Activated T-cell treated with anti-CD3 and anti-CD28 coated beads, Interleukin-2, amount 50 U/mL, for 48 hours (primary cell): ENCODE measurements around the gene LSP1.

ENCODE experiments used
- DNase-seq, 2 experiments: peaks; one replicate each; pipeline ENCODE4 v3.0.0-alpha.2; 2020

LSP1 gene

DNA sequence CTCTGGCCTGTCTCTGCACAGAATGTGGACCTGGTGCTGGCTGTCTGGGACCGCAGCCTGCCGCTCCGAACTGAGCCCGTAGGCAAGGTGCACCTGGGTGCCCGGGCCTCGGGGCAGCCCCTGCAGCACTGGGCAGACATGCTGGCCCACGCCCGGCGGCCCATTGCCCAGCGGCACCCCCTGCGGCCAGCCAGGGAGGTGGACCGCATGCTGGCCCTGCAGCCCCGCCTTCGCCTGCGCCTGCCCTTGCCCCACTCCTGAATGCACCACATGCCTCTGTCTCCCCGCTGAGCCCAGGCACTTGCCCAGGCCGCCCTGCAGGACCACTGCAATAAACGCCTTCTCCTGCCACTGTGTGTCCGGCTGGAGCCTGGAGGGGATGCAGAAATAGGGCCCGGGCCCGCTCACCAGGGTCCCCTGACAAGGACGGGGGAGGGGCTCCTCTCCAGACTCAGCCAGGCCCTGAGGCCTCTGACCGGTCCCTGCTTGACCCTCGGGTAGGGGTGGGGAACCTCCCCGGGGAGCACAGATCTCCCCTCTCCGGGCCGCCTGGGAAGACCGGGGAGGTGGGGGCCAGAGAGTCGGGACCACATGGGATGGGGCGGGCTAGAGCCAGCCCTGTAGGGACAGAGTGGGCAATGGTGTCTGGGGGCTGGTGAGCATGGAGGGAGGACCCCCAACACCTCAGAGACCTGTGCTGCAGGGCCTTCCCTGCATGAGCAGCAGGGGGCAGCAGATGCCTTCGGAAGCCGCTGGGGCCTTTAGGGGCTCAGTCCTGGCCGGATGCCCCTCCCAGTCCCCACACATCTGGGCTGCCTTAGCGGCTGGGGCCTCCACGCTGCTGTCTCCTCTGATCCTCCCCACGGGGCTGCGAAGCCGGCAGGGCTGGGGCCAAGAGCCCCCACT, 15.5 kb upstream of the LSP1 start:
- DNase-seq, result peak; percentile 88 to 90

DNA sequence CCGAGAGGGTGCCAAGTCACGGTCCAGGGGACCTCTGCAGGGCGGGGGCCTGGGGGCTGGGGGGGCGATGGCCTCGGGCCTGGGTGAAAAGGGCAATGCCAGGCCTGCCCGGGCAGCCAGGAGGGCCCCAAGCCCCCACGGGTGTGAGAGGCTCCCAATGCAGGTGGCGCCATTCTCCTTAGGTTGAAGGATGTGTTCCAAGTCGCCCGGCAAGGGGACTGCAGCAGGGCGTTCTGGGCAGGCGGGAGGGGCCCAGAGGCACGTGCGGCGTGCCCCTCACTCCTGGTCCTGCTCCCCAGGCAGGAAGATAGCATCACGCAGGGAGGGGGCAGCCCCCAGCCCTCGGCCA, 14.8 kb upstream of the LSP1 start:
- no peak for DNase-seq

DNA sequence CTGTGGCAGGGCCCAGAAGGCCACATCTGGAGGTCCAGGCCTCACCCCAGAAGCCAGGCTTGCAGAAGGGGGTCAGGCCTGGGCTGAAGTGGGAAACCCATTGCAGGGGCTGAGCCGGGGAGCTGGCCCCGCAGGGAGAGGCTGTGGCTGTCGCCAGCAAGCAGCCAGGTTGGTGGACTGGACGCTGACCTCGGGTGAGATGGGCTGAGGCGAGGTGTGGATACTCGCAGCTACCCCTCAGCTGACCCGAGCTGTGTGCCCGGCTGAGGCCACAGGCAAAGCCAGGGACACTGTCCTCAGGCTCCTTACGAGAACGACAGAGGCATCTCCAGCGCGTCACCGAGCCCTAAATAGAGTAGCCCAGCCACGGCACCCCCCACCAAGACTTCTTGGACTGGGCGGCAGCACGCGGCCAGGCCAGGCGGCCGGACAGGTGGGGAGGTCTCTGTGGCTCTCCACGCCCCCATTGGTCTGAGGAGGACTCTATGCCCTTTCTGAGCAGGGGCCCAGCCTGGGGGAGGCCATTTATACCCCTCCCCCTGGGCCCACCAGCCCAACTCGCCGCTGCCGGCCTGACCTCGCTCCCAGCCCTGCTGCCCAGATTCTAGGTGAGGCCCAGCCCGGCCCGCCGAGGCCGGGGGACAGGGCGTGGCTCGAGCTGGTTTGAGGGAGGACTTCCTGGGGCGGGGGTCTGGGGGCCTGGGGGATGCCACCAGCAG, 14.3 kb upstream of the LSP1 start, which contains the start of gene TNNI2:
Gene TNNI2 (plus strand): TSS at position 556 of the 719 bp plus-strand sequence. CDS start 716 bp downstream, outside the sequence.
- DNase-seq, result no peak

DNA sequence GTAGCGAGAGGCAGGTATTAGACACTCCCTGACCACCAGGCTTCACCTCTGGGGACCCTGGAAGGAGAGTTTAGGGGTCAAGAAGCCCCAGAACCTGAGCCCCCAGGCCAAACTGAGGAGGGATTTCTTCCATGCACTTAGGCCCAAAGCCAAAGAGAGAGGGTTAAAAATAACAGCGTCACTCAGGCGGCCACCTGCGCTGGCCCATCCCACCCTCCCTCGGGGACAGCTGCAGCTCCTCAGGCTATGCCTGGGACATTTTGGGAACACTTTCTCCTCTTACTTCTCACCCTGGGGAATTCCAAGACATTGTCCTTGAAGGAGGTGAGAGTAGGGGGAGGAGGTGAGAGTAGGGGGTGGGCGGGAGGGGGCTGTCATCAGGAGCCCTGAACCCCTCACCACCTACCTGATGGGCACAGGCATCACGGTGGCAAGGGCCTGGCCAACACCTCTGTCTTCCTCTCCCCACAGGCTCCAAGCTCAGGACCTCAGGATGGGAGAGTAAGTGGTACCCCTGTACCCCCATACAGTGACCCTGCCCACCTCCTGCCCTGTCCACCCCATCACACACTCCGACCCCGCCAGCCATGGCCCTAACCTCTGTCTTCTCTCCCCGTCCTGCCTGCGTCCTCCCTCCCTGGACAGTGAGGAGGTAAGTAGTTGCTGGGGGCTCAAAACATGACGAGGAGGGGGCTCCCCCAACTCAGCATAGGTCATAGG, 13.5 kb upstream of the LSP1 start:
- no peak for DNase-seq

DNA sequence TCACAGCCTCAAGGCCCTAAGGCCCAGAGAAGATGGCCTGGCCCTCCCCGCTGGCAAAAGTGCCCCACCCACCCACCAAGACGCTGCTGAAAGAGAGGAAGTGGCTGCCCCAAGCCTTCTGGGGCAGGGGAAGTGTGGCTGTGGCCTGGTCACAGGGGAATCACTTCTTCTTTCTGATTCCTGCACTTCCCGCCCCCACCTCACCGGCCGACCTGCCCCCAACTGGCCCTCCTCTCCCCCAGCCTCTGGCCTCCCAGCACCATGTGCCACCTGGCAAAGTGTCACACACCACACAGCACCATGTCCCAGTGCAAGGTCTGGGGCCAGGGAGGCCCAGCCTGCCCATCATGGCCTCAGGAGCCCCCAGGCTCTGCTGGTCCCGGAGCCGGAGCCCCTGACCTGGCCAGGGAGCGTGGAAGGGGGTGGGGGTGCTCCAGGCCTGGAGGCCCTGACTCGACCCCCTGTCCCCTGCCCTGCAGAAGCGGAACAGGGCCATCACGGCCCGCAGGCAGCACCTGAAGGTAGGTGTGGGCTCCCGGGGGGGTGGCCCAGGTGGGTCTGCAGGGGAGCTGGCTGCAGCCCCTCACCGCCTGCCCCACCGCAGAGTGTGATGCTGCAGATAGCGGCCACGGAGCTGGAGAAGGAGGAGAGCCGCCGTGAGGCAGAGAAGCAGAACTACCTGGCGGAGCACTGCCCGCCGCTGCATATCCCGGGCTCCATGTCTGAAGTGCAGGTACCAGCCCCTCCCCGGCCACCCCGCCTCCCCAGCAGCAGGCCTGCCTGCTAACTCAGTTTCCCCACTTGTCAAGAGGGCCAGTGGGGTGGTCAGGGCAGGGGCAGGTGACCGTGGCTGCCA, 12.7 kb upstream of the LSP1 start:
- no peak for DNase-seq

DNA sequence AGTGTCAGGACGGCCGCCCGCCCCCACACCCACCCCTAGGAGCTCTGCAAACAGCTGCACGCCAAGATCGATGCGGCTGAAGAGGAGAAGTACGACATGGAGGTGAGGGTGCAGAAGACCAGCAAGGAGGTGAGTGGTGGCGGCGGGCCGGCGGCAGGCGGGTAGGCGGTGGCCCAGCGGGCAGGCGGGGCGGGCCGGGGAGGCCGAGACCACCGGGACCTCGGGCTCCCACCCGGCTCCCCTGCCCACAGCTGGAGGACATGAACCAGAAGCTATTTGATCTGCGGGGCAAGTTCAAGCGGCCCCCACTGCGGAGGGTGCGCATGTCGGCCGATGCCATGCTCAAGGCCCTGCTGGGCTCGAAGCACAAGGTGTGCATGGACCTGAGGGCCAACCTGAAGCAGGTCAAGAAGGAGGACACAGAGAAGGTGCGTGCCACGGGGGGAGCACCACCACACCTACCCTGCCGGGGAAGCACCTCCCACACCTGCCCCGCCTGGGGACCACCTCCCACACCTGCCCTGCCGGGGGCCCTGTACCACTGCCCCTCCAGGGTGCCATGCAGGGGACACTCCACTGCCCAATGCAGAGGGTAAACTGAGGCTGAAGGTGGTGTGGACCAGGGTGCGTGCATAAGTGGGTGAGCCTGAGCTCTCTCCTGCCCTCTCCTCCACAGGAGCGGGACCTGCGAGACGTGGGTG, 12.0 kb upstream of the LSP1 start:
- no peak for DNase-seq

DNA sequence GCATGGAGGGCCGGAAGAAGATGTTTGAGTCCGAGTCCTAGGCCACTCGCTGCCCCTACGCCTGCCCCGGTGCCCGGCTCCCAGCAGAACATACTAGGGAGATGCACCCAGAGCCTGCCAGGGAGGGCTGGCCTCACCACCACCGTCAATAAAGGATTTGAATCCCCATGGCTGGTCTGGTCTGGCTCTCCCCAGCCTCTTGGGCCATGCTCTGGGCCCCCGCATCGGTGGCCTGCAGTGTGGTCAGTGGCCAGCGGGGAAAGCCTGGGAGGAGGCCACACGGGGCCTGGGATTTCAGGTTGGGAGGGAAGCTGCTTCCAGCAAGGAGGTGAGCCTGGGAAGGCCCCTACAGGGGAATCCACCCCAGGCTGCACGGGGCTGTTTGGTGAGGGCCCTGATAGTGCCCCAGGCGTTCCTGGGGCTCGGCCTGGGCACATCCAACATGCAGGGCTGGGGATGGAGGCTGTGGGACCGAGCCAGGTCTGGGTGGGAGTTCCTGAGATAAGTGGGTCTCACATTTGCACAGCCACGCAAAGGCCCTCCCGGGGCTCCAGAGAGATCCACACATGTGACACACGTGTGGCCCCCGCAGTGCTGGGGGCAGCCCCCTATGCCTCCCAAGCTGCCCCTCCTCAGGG, 11.3 kb upstream of the LSP1 start:
- no peak for DNase-seq

DNA sequence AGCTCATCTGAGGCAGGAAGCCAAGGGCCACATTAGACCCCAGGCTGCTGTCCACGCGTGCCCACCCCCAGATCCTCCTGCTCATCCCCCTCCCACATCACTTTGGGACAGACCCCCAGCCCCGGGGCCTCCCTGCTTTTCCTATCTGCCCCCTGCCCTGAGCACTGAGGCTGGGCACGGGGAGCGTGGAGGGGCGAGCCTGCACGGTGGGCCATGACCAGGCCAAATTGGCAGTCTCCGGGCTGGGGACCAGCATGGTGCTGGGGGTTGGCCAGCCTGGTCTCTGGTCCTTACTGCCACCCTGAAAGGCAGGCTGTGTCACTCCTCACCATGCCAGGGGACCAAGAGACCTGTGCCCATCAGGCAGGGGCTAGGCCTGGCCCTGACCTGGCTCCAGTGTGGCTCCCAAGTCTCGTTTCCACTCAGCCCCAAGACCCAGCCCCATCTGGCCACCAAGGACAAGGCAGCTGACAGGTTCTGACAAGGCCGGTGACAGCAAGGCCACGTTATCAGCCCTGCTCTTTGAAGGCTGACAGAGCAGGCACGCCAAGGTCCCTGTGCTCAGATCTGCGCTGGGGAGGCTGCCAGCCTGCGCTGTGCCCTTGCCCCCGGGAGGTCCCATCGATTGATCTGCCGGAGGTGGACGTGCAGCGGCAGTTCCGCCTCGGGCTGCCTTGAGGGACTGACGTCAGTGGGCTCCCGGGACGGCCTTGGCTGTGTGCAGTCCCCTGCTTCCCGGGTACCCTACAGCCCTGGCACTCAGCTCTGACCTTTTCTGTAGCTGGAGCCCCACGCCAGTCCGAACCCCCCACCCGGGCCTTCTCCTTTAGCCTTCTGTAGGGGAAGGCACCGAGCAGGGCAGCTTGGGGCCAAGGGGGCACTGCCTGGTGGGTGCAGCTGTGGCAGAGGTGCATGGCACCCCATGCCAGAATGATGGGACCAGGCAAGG, 10.5 kb upstream of the LSP1 start:
- no peak for DNase-seq

DNA sequence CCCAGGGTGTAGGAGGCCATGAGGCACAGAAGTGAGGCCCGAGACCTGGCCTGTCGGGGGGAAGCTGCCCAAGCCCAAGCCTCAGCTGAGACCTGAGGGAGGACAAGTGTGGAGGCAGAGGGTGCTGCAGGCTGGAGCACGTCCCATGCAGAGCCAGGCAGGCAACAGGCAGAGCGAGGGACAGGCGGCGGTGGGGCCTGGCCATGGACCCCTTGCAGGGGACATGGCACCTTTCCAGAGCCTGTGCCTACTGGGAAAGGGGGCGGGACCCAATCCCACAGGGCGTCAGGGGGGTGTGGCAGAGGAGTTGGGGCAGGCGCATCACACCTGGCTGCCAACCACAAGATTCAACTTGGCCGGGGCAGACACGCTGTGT, 9.8 kb upstream of the LSP1 start:
- no peak for DNase-seq

DNA sequence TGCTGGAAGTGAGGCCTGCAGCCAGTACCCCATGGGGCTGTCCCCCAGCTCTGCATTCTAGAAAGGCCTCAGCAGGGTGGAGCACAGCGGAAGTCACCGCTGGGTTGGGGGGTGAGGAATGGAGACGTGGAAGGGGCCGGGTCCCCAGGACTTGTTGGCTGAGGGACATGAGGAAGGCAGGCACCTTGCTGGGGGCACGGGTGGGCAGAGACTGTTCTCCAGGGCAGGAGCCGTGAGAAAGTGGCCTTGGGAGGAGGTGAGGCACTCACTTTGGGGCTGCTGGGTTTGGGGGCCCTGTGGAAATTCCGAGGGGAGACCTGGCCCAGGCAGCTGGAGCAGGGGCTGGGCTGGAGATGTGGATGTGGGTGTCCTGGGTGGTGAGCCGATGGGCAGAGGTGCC, 9.1 kb upstream of the LSP1 start:
- no peak for DNase-seq

DNA sequence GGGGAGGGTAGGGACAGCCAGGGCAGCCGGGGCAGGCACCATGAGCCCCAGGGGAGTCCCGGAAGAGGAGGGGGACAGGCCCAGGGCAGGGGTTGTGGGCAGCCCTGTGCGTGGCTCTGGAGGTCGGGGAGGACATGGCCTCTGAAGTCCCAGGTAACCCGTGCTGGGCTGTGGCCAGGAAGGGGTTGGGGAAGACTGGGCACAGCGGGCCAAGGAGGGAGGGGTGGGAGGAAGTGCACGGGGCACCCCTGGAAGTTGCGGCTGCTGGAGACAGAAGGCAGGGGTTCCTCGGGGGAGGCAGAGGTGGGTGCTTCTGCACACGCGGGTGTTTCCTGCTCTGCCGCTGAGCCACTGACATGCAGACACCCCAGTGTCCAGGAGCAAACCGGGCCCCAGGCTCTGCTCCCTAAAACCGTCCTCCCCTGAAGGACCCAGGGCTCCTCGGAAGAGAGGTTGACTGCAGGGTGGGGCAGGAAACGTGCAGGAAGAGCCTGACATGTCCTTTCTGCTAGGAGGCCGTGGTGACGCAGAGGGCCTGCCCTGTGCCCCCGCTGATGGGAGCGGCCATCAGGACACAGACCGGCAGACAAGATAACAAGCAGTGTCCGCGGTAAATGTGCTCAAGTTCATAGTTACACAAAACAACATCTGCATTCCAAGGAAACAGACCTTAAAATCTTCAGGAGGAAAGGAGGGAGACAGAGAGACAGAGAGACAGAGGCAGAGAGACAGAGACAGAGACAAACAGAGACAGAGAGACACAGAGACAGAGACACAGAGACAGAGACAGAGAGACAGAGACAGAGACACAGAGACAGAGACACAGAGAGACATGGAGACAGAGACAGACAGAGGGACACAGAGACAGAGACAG, 8.4 kb upstream of the LSP1 start:
- peak; percentile 60 to 64 for DNase-seq

DNA sequence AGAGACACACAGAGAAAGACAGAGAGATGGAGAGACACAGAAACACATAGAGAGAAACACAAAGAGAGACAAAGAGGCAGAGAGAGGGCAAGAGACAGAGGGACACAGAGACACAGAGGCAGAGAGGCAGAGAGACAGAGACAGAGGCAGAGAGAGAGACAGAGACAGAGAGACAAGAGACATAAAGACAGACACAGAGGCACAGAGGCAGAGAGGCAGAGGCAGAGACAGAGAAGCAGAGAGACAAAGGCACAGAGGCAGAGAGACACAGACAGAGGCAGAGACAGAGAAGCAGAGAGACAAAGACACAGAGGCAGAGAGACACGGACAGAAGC, 7.8 kb upstream of the LSP1 start:
- no peak for DNase-seq

DNA sequence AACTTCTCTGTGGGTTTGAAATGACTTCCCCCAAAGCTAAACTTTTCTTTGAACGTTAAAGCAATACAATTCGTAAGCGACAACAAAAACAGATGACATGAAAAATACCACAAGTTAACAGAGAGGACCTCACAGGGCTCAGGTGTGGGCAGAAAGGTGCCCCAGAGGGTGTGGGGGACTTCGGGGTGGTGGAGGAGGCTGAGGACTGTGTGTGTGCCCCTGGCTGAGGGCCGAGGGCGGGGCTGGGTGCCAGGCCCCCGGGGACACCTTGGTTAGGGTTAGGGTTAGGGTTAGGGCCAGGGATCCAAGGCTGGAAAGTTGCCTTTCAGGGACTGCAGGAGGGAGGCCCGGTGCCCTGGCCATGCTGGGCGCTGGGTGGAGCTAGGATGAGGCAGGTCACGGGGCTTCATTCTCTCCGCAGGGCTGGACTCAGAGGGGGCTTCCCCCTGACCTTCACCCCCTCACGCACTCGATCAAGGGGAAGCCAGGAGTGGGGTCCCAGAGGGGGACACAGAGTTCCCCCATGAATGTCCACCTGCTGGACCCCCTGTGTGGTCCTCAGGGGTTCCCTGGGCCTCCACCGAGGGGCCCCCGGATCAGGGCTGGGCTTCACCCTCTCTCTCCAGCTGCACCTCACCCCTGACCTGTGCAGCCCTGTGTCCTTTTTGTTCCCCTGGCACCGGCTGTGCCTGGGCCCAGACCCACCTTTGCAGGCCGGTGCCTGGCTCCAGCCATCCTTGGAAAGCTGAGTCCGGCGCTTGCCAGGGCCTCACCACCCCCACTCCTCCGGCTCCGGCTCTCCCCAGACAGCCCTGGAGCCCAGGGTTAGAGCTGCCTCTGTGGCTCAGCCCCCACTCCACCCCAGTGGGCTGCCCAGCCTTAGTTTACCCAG, 7.1 kb upstream of the LSP1 start:
- no peak for DNase-seq

DNA sequence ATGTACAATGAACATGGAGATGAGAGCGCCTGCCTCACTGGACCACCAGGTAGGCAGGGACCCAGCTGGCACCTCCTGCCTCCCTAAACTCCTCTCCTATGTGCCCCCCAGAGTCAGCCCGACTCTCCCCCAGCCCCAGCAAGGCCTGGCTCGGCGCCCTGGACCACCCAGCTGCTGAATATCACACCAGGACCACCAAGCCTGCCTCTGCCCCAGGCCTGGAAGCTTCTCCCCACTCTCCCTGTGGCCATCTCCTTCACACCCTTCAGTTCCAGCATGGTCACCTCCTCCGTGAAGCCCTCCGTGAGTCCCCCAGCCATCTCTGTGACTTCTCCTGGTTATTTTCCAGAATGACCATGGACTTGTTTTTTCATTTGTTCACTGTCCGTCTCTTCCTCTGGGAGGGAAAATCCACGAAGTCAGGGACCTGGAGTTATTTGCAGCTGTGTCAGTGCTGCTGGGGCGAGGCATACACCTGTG, 6.4 kb upstream of the LSP1 start:
- no peak for DNase-seq

DNA sequence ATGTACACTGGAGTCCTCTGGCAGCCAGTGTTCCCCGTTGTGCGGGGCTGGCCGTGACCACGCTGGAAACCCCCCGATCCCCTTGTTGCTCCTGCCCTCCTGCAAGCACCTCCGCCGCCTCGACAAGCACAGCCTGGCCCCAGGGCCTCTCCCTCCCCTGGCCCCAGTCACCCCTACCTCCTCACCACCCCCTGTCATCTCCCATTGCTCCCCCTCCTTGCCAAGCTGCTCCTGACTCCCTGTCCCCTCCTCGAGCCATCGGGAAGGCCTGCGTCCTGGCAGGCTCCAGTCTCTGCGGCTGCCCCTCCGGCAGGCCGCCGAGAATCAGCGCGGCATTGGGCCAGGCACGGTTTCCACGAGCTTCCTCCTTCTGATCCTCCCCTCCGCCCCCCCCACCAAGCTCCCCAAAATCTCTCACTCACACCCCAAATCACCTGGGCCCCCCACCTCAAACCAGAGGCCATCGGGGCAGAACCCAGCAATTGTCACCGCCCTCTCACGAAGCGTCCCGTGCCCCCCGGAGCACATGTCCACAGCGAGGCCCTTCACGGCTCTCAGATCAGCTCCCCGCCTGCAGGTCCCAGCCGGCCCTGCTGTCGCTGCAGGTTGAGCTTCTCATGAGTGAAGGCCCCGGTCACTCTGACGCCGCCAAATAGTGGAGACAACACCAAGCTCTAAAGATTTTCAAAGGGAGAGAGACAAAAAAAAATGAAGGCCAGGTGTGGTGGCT, 5.7 kb upstream of the LSP1 start:
- DNase-seq, result no peak

DNA sequence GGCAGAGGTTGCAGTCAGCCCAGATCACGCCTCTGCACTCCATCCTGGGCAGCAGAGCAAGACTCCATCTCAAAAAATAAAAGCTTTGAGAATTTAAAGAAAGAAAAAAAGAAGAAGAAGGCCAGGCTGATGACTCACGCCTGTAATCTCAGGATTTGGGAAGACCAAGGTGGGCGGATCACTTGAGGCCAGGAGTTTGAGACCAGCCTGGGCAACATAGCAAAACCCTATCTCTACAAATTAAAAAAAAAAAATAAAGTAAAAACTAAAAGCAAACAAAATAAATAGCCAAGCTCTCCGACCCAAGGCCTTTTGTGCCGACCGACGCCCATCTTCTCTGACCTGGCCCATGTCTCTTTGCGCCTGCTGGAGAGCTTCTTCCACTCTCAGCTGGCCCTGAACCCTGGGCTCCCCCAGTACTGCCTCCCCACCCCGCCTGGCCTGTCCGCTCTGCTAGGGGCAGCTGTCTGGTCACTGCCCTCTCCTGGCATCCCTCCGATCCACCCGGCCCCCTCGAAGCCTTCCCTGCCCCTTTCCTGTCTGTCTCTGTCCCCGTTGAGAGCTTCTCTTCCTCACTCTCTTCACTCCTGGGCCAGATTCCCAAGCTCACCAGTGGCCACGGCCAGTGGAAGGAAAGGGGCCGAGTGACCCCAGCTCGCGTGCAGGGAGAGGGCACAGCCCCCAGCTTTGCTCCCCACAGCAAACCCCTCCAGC, 4.8 kb upstream of the LSP1 start:
- no peak for DNase-seq
